Measurements from ENCODE around the gene PAWR.

GRCh38 chr12:79590751-79591150, 100.0 kb downstream of the PAWR start:
- TF ChIP-seq ZFX (IDR thresholded peaks at IDR 0.05; ENCODE audit: borderline replicate concordance) = no peak
- TF ChIP-seq CTCF (IDR thresholded peaks at IDR 0.05) = no peak

All from 22Rv1 (cell line).